Activated T-cell treated with anti-CD3 and anti-CD28 coated beads, Interleukin-2, amount 50 U/mL, for 24 hours (primary cell): Measurements from ENCODE around the gene NUDT9.
"Not testable (repeated sequence)": the region's sequence is repeated elsewhere in the genome, so short reads cannot be mapped to it uniquely, and the experiment has no call there.

Experiments used
- DNase-seq: peaks from one replicate; pipeline ENCODE4 v3.0.0-alpha.2; 2020
- H3K27ac Mint-ChIP-seq: 2 replicates; pipeline ENCODE4 v1.8.0; 2020; ENCODE audit warnings: mild to moderate bottlenecking, mixed read lengths
- H3K27me3 Mint-ChIP-seq: 2 replicates; pipeline ENCODE4 v1.8.0; 2020; ENCODE audit warnings: mixed read lengths
- H3K36me3 Mint-ChIP-seq: 2 replicates; pipeline ENCODE4 v1.8.0; 2020; ENCODE audit warnings: low read depth, mixed read lengths
- H3K4me1 Mint-ChIP-seq: 2 replicates; pipeline ENCODE4 v1.8.0; 2020; ENCODE audit warnings: low read depth, mixed read lengths
- H3K4me3 Mint-ChIP-seq: 2 replicates; pipeline ENCODE4 v1.8.0; 2020; ENCODE audit warnings: mild to moderate bottlenecking, moderate library complexity, mixed read lengths
- H3K9me3 Mint-ChIP-seq: 2 replicates; pipeline ENCODE4 v1.8.0; 2020; ENCODE audit warnings: mixed read lengths

NUDT9 gene

GRCh38 chr4:87395851-87396250, 26.5 kb upstream of the NUDT9 start:
- not testable (repeated sequence) for H3K4me3 Mint-ChIP-seq, H3K27ac Mint-ChIP-seq, H3K27me3 Mint-ChIP-seq, H3K36me3 Mint-ChIP-seq, H3K9me3 Mint-ChIP-seq, DNase-seq
- peaks cover 17% of the 10 kb centered on the region for H3K4me1 Mint-ChIP-seq

GRCh38 chr4:87399148-87399547, 23.2 kb upstream of the NUDT9 start:
- H3K4me1 Mint-ChIP-seq = peaks cover 11% of the 10 kb centered on the region
- no peak overlapping the region for H3K4me3 Mint-ChIP-seq
- DNase-seq = no peak
- H3K9me3 Mint-ChIP-seq = no peaks in the 10 kb centered on the region
- no peaks in the 10 kb centered on the region for H3K36me3 Mint-ChIP-seq
- no peak overlapping the region for H3K27ac Mint-ChIP-seq
- H3K27me3 Mint-ChIP-seq = no peaks in the 10 kb centered on the region

- Mint-ChIP-seq H3K4me1 (peaks cover 5% of the 10 kb centered on the region), H3K4me3 (no peak overlapping the region), H3K36me3 (no peaks in the 10 kb centered on the region), H3K9me3 (no peaks in the 10 kb centered on the region), H3K27ac (no peak overlapping the region), H3K27me3 (no peaks in the 10 kb centered on the region)
- no peak for DNase-seq
These were observed 22.4 kb upstream of the NUDT9 start for GRCh38 chr4:87399954-87400353.

GRCh38 chr4:87403732-87404131, 18.6 kb upstream of the NUDT9 start:
- H3K4me1 Mint-ChIP-seq = peaks cover 17% of the 10 kb centered on the region
- H3K27me3 Mint-ChIP-seq, H3K9me3 Mint-ChIP-seq, H3K4me3 Mint-ChIP-seq, DNase-seq, H3K27ac Mint-ChIP-seq, H3K36me3 Mint-ChIP-seq: not testable (repeated sequence)

- Mint-ChIP-seq H3K9me3 (no peaks in the 10 kb centered on the region), H3K27me3 (peaks cover 13% of the 10 kb centered on the region), H3K36me3 (no peaks in the 10 kb centered on the region), H3K27ac (no peak overlapping the region), H3K4me1 (peaks cover 17% of the 10 kb centered on the region), H3K4me3 (no peak overlapping the region)
- no peak for DNase-seq
These were observed 17.1 kb upstream of the NUDT9 start for GRCh38 chr4:87405211-87405820.

GRCh38 chr4:87406462-87406861, 15.9 kb upstream of the NUDT9 start:
- H3K27ac Mint-ChIP-seq = peak overlapping the region; percentile 31
- no peak overlapping the region for H3K4me3 Mint-ChIP-seq
- peaks cover 17% of the 10 kb centered on the region for H3K4me1 Mint-ChIP-seq
- DNase-seq = peak; percentile 37
- H3K27me3 Mint-ChIP-seq = peaks cover 16% of the 10 kb centered on the region
- H3K36me3 Mint-ChIP-seq = no peaks in the 10 kb centered on the region
- H3K9me3 Mint-ChIP-seq = no peaks in the 10 kb centered on the region

- Mint-ChIP-seq H3K27me3 (peaks cover 16% of the 10 kb centered on the region), H3K4me1 (peaks cover 17% of the 10 kb centered on the region)
- not testable (repeated sequence) for H3K36me3 Mint-ChIP-seq, H3K4me3 Mint-ChIP-seq, H3K9me3 Mint-ChIP-seq, H3K27ac Mint-ChIP-seq, DNase-seq
These were observed 15.5 kb upstream of the NUDT9 start for GRCh38 chr4:87406902-87407301.

- no peak overlapping the region for H3K27ac Mint-ChIP-seq
- H3K27me3 Mint-ChIP-seq = peaks cover 20% of the 10 kb centered on the region
- peaks cover 17% of the 10 kb centered on the region for H3K4me1 Mint-ChIP-seq
- DNase-seq = no peak
- no peak overlapping the region for H3K4me3 Mint-ChIP-seq
- H3K9me3 Mint-ChIP-seq = no peaks in the 10 kb centered on the region
- H3K36me3 Mint-ChIP-seq = no peaks in the 10 kb centered on the region
These were observed 12.9 kb upstream of the NUDT9 start for GRCh38 chr4:87409420-87409939.

- DNase-seq = no peak
- H3K36me3 Mint-ChIP-seq = no peaks in the 10 kb centered on the region
- peaks cover 20% of the 10 kb centered on the region for H3K27me3 Mint-ChIP-seq
- H3K4me1 Mint-ChIP-seq = peaks cover 17% of the 10 kb centered on the region
- H3K9me3 Mint-ChIP-seq = no peaks in the 10 kb centered on the region
- H3K27ac Mint-ChIP-seq = no peak overlapping the region
- H3K4me3 Mint-ChIP-seq = no peak overlapping the region
These were observed 12.2 kb upstream of the NUDT9 start for GRCh38 chr4:87410157-87410556.

GRCh38 chr4:87410679-87411078, 11.7 kb upstream of the NUDT9 start:
- DNase-seq = no peak
- Mint-ChIP-seq H3K27ac (no peak overlapping the region), H3K4me1 (peaks cover 17% of the 10 kb centered on the region), H3K27me3 (peaks cover 20% of the 10 kb centered on the region), H3K36me3 (no peaks in the 10 kb centered on the region), H3K9me3 (no peaks in the 10 kb centered on the region), H3K4me3 (no peak overlapping the region)

GRCh38 chr4:87414816-87415215, 7.6 kb upstream of the NUDT9 start:
- H3K4me1 Mint-ChIP-seq = no peaks in the 10 kb centered on the region
- H3K27me3 Mint-ChIP-seq = peaks cover 12% of the 10 kb centered on the region
- no peak overlapping the region for H3K4me3 Mint-ChIP-seq
- no peak overlapping the region for H3K27ac Mint-ChIP-seq
- no peaks in the 10 kb centered on the region for H3K36me3 Mint-ChIP-seq
- H3K9me3 Mint-ChIP-seq = no peaks in the 10 kb centered on the region
- no peak for DNase-seq

- Mint-ChIP-seq H3K4me1 (peaks cover 9% of the 10 kb centered on the region), H3K36me3 (peaks cover under 1% of the 10 kb centered on the region), H3K4me3 (no peak overlapping the region), H3K27me3 (peaks cover 4% of the 10 kb centered on the region), H3K27ac (no peak overlapping the region), H3K9me3 (no peaks in the 10 kb centered on the region)
- DNase-seq = no peak
These were observed 5.4 kb upstream of the NUDT9 start for GRCh38 chr4:87416965-87417364.

- not testable (repeated sequence) for H3K27ac Mint-ChIP-seq, H3K9me3 Mint-ChIP-seq, DNase-seq, H3K27me3 Mint-ChIP-seq, H3K4me3 Mint-ChIP-seq
- H3K4me1 Mint-ChIP-seq = peaks cover 12% of the 10 kb centered on the region
- peaks cover 11% of the 10 kb centered on the region for H3K36me3 Mint-ChIP-seq
These were observed 4.0 kb upstream of the NUDT9 start for GRCh38 chr4:87418410-87418809.

GRCh38 chr4:87419578-87420249, 2.7 kb upstream of the NUDT9 start:
- Mint-ChIP-seq H3K4me3 (no peak overlapping the region), H3K27me3 (no peaks in the 10 kb centered on the region), H3K36me3 (peaks cover 11% of the 10 kb centered on the region), H3K4me1 (peaks cover 22% of the 10 kb centered on the region), H3K9me3 (no peaks in the 10 kb centered on the region), H3K27ac (no peak overlapping the region)
- no peak for DNase-seq

GRCh38 chr4:87420276-87420830, 2.0 kb upstream of the NUDT9 start:
- no peak for DNase-seq
- no peak overlapping the region for H3K27ac Mint-ChIP-seq
- no peak overlapping the region for H3K4me3 Mint-ChIP-seq
- no peaks in the 10 kb centered on the region for H3K27me3 Mint-ChIP-seq
- no peaks in the 10 kb centered on the region for H3K9me3 Mint-ChIP-seq
- peaks cover 11% of the 10 kb centered on the region for H3K36me3 Mint-ChIP-seq
- H3K4me1 Mint-ChIP-seq = peaks cover 26% of the 10 kb centered on the region
